HG03135 (cell line): ENCODE results near the gene LRFN4.
"Not testable (repeated sequence)": the region's sequence is repeated elsewhere in the genome, so short reads cannot be mapped to it uniquely, and the experiment has no call there.

Experiments
- ATAC-seq: cut with Tn5 transposase; IDR thresholded peaks from one replicate; pipeline ENCODE4 v1.9.1; 2021; ENCODE audit warnings: mild to moderate bottlenecking, moderate library complexity; ENCODE audit not compliant: unreplicated experiment

Gene LRFN4

DNA sequence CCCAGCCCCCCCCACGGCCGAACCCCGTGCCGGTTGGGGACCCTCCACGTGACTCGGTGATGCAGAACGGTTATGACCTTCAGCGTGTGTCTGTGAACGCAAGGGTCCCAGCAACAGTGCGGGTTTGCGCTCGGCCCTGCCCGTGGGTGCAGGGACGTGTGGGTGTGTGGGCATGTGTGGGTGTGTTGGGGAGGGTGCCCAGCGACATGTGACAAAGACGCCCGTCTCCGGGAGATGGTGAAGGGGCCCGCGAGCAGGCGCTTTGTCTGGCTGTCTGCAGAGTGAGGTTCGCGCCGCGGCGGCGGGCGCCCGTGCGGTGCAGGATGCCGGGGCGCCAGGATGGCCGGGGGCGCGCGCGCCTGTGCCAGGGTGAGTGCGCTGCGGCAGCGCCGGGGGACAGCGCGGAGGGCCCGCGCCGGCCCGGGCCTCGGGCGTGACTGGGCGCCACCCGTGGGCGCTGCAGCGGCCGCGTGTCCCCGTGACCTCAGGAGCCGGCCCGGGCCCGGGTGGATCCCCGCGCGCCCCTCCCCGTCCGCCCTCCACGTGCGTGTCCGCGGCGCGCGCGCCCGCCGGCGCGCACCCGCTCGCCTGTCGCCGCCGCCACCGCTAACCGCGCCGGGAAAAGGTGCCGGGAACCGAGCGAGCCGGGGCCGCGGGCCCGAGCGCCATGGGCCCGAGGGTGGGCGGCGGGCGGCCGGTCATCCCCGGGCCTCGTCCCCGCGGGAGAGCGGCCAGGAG is at the start of gene LRFN4:
Gene LRFN4, plus strand, starts transcription at position 569 of the 738 bp plus-strand sequence. CDS start 681 bp downstream, outside the sequence.
- ATAC-seq: peak; percentile 18

DNA sequence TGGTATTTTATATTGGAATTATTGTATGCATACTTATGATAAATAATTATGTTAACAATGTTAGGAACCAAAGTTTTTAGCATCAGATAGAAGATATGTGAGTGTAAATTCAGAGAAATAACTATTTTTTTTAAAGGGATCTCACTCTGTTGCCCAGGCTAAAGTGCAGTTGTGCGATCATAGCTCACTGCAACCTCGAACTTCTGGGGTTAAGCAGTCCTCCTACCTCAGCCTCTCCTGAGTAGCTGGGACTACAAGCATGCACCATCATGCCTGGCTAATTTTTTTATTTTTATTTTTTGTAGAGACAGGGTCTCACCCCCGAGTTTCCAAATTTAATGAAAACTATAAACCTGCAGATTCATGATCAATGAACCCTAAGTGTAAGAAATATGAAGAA is 47.3 kb upstream of the LRFN4 start:
- no peak for ATAC-seq

DNA sequence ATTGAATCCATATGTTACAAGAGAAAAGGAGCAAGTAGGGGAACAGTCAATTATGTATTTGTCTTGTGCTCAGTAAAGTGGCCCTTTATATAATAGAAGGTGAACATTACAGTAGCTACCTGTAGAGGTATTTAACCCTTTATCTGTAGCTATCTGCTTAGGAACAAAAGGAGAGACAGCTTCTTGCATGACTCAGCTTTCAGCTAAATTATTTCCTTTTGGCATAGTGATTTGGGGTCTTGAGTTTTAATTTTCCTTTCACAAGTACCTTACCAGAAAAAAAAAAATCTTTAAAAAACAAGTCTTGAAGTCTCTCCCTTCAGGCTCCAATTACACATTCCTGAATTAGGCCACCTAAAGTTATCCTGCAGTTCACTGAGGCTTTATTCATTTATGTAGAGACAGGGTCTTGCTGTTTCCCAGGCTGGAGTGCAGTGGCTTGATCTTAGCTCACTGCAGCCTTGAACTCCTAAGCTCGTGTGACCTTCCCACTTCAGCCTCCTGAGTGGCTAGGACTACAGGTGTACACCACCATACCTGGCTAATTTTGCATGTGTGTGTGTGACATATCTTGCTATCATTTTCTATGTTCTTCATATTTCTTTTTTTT is 46.2 kb upstream of the LRFN4 start:
- ATAC-seq: no peak

DNA sequence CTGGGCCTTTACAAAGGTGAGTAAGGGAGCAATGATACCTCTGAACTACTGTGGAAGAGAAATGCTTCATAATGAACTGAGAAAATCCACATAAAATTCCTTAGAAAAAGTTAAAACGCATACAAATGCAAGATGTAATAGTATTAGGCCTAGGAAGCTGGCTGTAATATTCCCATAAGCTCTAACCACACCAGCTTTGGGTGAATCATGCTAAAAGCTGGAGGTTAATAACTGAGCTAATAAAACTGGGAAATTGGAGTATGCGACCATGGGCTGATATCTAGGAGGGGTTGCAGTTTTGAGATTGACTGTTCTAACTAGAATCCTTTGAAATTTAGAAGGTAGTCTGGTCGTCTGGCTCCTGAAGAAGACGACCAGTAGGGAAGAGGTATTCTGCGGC is 42.2 kb upstream of the LRFN4 start:
- ATAC-seq: no peak

DNA sequence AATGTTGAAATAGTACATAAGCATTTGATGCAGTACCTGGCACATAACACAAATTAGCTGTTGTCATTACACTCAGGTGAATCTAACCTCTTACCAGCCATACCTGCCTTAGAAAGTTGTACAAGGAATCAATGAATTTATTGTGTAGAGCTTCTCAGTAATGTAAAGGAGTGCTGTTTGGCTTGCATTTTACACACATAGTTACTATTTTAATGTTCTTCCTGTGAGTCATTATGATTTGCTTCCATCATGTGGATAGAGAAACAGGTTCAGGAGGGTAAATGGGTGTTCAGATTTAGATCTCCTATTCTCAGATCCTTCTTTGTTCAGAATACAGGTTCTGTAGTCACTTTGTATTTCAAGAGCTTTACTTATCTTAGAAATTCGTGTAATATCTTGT is 41.2 kb upstream of the LRFN4 start:
- ATAC-seq: no peak

DNA sequence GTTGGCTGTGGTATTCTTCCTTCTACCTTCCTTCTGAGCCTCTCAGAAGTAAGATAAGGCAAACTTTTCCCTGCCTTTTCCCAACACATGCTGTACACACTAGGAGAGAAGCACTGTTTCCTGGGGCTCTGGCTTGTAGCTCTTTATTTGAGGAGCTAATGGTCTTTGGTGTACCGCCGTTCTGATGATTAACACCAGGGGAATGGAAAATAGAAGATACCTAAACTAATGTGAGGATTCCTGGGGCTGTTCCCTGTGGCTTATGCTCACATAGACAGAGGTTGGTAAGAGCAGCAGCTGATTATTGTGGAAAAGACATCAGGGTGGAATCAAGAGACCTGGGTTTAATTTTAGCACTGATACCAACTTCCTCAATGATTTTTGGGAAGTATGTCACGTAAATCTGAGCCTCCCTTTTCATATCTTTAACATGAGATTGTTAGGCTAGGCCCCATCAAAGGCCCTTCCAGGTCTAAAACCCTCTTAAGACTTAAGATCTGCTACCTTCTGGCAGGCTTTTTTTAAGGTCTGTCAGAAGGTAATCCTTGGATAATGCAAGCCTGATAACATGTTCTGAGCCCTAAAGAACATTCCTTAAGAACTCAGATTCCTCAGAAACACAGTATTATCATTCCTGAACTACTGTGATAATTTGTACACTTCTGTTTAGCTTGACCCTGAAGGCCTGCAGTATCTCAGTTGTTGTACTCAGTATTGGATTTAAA is 38.5 kb upstream of the LRFN4 start:
- ATAC-seq: no peak

DNA sequence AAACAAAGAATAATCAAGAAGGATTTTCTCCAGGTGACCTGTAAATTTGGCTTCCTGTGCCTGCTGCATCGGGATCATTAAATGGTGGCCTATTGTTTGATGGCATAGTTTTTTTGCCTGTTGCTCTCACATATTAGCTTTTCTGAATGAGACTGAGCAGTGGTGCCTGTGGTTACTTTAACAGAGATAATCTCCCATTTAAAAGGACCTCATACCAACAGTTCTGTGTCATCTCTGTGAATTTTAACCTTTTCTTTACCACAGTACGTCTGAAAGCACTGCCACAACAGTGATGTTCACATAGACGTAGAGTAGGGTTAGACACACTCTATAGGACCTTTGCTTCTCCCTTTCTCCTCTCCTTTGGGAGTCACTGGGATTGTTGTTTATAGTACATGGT is 36.5 kb upstream of the LRFN4 start:
- no peak for ATAC-seq

DNA sequence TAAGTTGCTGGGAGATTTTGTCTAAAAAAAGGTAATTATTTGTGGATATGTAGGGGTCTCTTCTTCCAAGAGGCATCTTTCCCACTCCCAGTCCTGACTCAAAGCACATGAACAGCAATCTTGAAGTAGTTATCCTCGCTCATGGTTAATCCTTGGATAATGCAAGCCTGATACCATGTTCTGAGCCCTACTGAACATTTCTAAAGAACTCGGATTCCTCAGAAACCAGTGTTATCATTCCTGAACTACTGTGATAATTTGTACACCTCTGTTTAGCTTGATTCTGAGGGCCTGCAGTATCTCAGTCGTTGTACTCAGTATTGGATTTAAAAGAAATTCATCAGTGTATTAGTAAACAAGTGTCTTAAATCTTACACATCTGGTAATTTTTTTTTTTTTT is 36.0 kb upstream of the LRFN4 start:
- no peak for ATAC-seq

DNA sequence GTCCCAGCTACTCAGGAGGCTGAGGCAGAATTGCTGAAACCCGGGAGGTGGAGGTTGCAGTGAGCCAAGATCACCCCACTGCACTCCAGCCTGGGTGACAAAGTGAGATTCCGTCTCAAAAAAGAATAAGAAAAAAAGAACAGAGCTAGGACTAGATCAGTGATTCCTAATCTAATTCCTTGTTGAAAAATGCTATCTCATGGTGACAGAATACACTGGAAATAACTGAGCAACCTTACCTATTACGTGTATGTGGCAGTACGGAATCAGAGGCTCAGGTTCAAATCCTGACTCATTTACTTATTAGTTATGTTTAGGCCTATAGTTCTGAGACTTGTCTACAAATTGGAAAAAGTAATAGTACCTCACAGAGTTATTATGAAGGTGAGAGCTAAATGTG is 33.2 kb upstream of the LRFN4 start:
- ATAC-seq: no peak

DNA sequence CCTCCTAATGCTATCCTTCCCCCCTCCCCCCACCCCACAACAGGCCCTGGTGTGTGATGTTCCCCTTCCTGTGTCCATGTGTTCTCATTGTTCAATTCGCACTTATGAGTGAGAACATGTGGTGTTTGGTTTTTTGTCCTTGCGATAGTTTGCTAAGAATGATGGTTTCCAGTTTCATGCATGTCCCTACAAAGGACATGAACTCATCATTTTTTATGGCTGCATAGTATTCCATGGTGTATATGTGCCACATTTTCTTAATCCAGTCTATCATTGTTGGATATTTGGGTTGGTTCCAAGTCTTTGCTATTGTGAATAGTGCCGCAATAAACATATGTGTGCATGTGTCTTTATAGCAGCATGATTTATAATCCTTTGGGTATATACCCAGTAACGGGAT is 32.3 kb upstream of the LRFN4 start:
- not testable (repeated sequence) for ATAC-seq

DNA sequence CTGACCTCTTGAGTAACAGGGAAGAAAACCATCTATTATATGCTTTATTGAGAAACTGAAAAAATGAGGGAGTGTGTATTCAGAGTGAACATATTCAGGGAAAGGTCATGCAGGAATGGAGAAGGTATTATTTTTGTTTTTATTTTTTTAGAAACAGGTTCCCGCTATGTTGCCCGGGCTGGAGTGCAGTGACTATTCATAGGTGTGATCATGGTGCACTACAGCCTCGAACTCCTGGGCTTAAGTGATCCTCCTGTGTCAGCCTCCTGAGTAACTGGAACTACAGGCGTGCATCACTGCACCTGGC is 22.4 kb upstream of the LRFN4 start:
- no peak for ATAC-seq

DNA sequence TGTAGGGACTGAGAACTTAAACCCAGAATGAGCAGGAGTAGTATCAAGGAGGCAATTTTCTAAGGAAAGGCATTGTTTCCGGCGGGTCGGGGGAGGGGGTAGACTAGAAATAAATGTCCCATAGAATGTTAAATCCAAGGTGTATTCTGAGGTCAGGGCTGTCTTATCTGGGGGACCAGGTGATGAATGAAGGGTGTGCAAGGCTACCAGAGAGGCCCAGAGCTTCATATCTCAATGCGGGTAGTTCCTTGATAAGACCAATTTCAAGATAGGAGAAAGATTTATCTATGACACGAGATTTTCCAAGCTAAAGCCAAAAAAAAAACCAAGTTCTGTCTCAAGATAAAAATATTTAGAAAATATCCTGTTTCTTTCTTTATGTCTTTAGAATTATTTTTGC is 21.9 kb upstream of the LRFN4 start:
- no peak for ATAC-seq

DNA sequence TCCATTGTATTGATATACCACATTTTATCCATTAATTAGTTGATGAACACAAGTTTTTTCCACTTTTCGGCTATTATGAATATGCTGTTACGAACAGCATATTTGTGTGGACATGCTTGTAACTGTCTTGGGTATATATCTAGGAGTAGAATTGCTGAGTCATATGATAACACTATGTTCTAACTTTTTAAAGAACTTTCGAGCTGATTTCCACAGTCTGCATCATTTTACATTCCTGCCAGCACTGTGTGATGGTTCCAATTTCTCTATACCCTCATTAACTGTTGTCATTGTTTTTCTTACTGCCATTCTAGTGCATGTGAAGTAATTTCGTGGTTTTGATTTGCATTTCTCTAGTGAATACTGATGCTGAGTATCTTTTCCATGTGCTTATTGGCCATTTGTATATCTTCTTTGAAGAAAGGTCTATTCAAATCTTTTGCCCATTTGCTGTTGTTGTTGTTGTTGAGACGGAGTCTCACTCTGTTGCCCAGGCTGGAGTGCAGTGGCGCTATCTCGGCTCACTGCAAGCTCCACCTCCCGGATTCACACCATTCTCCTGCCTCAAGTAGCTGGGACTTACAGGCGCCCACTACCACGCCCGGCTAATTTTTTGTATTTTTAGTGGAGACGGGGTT is 21.0 kb upstream of the LRFN4 start:
- no peak for ATAC-seq

DNA sequence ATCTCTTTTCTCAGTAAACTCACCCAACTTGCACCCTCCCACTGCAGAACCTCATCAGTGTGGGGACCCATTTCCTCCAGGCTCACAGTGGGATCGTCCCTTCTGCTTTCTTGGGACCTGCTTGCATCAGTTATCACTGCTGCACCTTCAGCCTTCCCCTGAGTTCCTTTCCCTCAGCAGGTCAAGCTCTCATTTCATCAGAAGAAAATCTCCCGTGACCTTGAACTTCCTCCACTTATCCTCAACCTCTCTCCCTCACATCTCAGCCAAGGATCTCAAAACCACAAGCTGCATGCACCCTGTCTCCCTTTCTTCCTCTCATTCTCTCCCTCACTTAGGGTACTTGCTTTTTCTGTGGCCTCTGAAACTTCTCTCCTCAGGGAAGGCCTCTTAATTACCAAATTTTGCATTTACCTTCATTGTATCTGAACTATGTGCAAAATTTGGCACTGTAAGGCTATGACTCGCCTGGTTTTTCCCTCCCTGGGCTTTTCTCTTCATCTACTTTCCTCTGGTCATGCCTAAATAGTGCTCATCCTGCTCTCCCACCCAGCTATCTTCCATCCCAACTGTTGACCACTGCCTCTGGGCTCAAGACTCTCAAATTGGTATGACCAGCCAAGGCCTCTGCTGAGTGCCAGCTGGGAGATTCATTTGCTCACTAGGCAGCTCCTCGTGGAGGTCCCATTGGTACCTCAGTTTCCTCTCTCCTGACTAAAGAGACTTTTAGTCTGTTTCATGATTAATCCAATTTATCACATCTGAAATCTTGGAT is 16.4 kb upstream of the LRFN4 start:
- ATAC-seq: no peak

DNA sequence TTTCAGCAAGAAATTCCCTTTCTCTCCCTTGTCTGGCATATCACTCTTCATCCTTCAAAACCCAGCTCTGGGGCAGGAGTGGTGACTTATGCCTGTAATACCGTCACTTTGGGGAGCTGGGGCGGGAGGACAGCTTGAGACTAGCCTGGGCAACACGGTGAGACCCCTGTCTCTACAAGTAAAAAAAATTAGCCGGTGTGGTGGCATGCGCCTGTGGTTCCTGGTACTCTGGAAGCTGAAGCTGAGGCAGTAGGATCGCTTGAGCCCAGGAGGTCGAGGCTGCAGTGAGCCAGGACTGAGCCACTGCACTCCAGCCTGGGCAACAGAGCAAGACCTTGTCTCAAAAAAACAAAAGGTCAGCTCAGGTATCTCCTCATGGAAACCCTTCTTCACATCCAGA is 15.0 kb upstream of the LRFN4 start:
- ATAC-seq: no peak

DNA sequence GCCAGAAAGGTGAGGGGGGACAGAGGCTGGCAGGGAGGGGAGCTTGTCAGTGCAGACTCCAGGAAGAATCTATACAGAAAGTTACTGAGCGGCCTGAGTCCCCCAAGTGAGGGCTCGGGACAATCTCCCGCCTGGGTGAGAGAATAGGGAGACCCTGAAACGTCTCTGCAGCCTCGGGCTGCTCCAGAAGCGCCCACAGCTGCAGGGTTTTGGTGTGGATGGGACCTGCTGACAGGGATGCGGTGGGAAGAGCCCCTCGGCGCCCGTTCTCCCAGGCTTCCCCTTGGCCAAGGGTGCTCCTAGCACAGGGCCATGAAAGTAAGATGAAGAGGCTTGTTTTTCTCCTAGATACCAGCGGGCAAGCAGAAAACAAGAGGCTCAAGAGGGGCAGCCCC is 14.4 kb upstream of the LRFN4 start:
- ATAC-seq: no peak

DNA sequence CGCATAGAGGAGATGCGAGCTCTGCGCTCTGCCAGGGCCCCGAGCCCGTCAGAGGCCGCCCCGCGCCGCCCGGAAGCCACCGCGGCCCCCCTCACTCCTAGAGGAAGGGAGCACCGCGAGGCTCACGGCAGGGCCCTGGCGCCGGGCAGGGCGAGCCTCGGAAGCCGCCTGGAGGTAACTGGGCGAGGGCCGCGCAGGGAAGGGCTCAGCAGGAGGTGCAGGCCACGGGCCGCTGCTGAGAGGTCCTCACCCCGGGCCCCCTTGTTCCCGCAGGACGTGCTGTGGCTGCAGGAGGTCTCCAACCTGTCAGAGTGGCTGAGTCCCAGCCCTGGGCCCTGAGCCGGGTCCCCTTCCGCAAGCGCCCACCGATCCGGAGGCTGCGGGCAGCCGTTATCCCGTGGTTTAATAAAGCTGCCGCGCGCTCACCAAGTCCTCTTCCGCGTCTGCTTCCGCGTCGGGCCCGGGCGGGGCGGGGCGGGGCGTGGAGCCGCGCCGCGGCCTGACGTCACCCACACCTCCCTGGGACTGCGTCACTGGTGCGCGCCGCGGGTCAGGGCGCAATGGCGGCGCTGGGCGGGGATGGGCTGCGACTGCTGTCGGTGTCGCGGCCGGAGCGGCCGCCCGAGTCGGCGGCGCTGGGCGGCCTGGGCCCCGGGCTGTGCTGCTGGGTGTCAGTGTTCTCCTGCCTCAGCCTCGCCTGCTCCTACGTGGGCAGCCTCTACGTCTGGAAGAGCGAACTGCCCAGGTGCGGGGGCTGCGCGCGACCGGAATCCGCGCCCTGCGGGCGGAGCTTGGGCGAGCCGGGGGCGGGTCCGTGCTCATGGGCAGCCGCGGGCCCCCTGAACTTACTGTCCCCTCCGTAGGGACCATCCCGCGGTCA is 13.7 kb upstream of the LRFN4 start, which contains the start of gene RCE1:
Gene RCE1, plus strand, starts transcription at position 546 of the 880 bp plus-strand sequence. Its CDS starts 15 bp downstream, at position 561.
- ATAC-seq: peak; percentile 75

DNA sequence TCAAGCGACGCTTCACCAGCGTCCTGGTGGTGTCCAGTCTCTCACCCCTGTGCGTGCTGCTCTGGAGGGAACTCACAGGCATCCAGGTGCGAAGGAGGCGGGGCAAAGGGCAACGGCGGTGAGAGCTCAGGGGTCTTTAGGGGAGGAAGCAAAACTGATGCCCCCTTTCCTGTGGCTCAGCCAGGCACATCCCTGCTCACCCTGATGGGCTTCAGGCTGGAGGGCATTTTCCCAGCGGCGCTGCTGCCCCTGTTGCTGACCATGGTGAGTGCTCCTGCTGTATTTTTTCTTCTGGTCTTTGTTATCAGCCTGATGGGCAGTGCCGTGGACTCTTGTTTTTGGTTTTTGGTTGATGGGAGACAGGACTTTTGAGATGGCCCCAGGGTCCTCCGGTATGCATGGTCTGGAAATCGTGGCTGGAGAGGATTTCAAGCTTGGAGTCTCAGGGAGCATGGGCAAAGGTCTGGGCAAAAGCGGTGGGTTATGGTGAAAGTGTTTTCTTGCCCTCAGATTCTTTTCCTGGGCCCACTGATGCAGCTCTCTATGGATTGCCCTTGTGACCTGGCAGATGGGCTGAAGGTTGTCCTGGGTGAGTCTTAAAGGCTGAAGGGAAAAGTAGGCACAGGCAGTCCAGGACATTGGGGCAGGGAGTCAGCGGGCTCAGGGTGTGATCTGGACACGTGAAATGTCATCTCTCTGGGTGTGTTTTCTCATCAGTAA is 12.9 kb upstream of the LRFN4 start:
- no peak for ATAC-seq

DNA sequence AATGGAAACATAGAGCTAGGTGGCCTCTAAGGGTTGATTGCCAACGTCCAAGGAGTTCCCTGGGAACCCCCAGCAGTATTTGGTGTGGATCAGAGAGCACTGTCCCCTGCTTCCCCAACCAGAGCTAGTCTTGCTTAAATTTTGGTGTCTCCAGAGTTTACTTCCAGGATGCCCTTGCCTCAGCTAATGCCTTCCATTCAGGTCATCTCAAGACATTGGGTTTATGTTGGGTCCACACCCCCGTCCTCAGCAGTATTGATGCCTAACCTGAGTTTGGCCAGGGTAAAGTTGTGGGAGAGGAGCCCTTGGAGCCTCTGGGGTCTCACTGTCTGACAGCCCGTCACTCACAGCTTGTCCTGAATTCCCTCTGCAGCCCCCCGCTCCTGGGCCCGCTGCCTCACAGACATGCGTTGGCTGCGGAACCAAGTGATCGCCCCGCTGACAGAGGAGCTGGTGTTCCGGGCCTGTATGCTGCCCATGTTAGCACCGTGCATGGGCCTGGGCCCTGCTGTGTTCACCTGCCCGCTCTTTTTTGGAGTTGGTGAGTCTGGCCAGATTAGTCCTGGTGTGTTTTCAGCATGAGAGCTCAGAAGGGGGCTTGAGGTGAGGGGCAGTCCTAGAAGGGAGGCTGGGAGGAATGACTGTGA is 12.2 kb upstream of the LRFN4 start:
- no peak for ATAC-seq
